Adipose tissue (tissue), 3 donors: ENCODE measurements around the gene INO80C. TPM values are rescaled to one million over a fixed set of nuclear protein-coding genes. Genes with fewer than 3 reads are reported as not detected.

ENCODE experiments used
- H3K27ac ChIP-seq: one replicate; pipeline ENCODE4 v1.5.1; 2013; ENCODE audit warnings: low read depth, low read length
- WGBS, 3 donors: extraction: QIAGEN DNeasy Blood & Tissue Kit; methylation state at CpG; one replicate each; pipeline ENCODE4 v1.1.7; 2013; 5-methylcytosine and 5-hydroxymethylcytosine counted together
- polyA plus RNA-seq, 3 donors: library from polyadenylated mRNA; stranded (reverse); fragments of 200-250 nt; gene quantifications; one replicate each; pipeline ENCODE4 v1.2.3, GENCODE V29; 2013
- donor health status: healthy with polysubstance abuse.
- donor health status: Bipolar disorder and iron deficiency.
- donor health status: healthy.

INO80C gene
- polyA plus RNA-seq, 3 donors: 9.3 to 25.1 (median 20.8) TPM

- WGBS, 3 donors: 86 to 96% (median 94%) methylated on average over 7 of the region's 7 CpGs
- H3K27ac ChIP-seq: no peak overlapping the region
These were observed 17.1 kb upstream of the INO80C start for GRCh38 chr18:35514752-35515459.

- 93 to 95% (median 95%) methylated on average over 2 of the region's 2 CpGs for WGBS, 3 donors
- H3K27ac ChIP-seq: no peak overlapping the region
These were observed 16.5 kb upstream of the INO80C start for GRCh38 chr18:35514283-35514682.

DNA sequence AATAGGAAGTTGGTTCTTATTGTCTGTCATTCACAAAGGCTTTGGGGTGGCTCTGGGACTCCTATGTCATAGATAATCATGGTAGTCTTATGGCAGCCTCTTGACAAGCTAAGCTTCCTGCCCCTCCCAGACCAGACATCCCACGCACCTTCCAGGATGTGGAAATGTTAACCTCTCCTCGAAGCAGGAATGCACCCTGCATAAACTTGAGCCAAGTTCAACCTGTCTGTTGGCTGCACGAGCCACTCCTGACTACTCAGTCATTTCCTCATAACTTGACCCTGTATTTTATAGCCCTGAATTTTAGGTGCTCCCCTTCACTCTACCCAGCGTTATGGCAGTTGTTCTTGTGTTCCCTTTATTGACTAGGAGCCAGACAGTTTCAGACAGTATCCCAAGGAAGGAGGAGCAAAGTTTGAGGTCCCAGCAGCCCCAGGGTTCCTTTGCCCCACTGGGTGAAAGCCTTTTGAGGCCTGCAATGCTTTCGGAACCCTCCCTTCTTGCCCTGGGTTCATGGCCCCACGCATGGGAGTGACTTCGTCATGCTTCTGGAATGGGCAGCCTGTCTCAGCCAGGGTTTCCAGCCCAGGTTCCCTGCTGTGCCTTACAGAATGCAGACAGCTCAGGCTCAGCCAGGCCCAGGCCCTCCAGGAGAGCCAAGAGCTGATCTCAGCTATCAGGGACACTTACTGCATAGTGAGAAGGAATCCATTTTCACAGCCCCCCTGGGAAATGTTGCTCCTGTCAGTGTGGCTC, 15.6 kb upstream of the INO80C start:
- H3K27ac ChIP-seq: no peak overlapping the region
- WGBS, 3 donors: 52 to 66% (median 62%) methylated on average over 7 of the region's 7 CpGs

DNA sequence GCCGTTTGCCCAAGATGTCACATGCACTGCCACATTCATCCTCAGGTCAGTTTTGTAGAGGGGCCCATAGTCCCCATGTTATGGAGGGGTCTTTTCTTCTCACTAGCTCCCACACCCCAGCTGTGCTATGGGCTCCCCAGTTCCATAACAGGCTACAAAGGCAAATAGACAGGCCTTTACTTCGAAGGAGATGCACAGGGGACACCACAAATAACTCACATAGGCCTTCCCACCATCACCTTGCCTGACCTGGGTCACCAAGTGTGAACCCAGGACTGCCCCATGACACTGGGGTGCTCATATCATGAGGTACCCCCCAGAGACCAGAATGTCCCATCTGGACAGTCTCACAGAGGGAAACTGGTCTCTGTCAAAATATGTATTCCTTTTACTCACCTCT, 15.0 kb upstream of the INO80C start:
- WGBS, 3 donors: 91 to 99% (median 95%) methylated on average over 2 of the region's 2 CpGs
- no peak overlapping the region for H3K27ac ChIP-seq

- 50 to 86% (median 59%) methylated on average over 1 of the region's 1 CpG for WGBS, 3 donors
These were observed 14.1 kb upstream of the INO80C start for GRCh38 chr18:35511833-35512232.

DNA sequence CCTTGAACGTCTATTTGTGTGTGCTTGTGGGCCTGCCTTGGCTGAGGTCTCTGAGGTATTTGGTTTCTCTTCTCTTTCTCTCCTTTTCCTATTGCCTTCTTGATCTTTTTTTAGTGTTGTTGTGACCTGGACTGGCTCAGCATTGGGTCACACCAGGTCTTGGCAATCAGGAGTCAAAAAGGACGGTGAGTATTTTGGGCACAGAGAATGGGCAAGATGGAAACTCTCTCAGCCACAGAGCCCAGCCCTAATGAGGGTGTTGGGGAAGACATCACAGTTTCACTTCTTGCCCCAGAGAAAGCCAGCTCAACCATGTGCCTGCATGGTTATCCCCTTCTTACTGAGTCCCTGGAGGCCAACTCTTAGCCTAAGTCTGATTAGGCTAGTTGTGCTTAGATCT, 13.7 kb upstream of the INO80C start:
- 75 to 90% (median 85%) methylated on average over 2 of the region's 2 CpGs for WGBS, 3 donors
- H3K27ac ChIP-seq: no peak overlapping the region

More at GRCh38 chr18:35511833-35512232, 14.1 kb upstream of the INO80C start:
- no peak overlapping the region for H3K27ac ChIP-seq

DNA sequence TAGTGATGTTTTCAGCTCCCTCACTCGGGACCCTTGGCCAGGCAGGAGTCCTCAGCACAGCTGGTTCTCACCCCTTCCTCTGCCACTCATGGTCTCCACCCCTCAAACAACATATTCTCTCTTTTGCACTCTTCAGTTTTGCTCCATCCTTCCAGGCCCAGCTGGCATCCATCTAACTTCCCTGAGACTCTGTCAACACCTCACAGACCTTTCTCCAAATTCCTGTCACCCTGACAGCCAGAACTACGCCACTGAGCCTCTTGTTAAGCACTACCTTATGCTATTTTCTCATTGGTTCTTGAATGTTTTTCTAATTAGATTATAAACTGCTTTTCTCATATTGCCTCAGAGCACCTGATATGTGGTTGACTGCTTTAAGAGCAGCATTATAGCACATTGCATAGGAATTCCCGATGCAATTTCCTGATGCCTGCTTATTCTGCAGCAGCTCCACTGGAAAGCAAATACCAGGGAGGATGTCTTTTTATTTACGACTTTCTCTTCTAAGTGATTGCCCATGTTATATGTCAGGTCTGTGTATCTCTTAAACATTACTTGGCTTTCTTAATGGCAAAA, 12.4 kb upstream of the INO80C start:
- WGBS, 3 donors: 64 to 71% (median 71%) methylated on average over 4 of the region's 4 CpGs
- H3K27ac ChIP-seq: no peak overlapping the region

- H3K27ac ChIP-seq: no peak overlapping the region
- 79 to 82% (median 80%) methylated on average over 6 of the region's 6 CpGs for WGBS, 3 donors
These were observed 11.1 kb upstream of the INO80C start for GRCh38 chr18:35508746-35509338.

GRCh38 chr18:35508030-35508429, 10.3 kb upstream of the INO80C start:
- no peak overlapping the region for H3K27ac ChIP-seq
- 67 to 93% (median 73%) methylated on average over 5 of the region's 5 CpGs for WGBS, 3 donors

- no peak overlapping the region for H3K27ac ChIP-seq
- 69 to 84% (median 77%) methylated on average over 3 of the region's 3 CpGs for WGBS, 3 donors
These were observed 9.9 kb upstream of the INO80C start for GRCh38 chr18:35507623-35508022.

DNA sequence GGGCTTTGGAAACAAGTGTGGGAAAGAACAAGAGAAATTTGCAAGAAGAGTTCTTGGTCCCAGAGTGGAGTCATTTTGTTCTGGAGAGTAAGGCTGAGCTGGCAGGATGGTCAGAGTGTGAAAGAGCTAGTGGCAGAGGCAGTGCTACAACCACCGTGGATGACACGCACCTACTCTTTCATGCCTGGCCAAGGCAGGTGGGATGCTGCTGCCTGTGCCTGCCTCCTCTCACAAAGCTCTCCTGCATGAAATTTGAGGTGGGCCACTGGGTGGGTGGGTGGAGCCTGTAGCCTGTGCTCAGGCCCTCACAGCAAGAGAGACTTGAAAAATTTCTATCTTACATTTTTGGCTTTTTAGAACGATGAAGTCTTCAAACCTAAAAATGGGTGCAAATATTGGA, 9.4 kb upstream of the INO80C start:
- WGBS, 3 donors: 75 to 90% (median 83%) methylated on average over 3 of the region's 3 CpGs
- no peak overlapping the region for H3K27ac ChIP-seq

- 24 to 69% (median 55%) methylated on average over 5 of the region's 5 CpGs for WGBS, 3 donors
- no peak overlapping the region for H3K27ac ChIP-seq
These were observed 8.4 kb upstream of the INO80C start for GRCh38 chr18:35506024-35506712.

GRCh38 chr18:35504996-35505395, 7.2 kb upstream of the INO80C start:
- 89 to 97% (median 96%) methylated on average over 4 of the region's 4 CpGs for WGBS, 3 donors

GRCh38 chr18:35502052-35502451, 4.3 kb upstream of the INO80C start:
- no peak overlapping the region for H3K27ac ChIP-seq
- WGBS, 3 donors: 44 to 78% (median 52%) methylated on average over 3 of the region's 3 CpGs

More at GRCh38 chr18:35504996-35505395, 7.2 kb upstream of the INO80C start:
- H3K27ac ChIP-seq: no peak overlapping the region

GRCh38 chr18:35501369-35501768, 3.6 kb upstream of the INO80C start:
- H3K27ac ChIP-seq: no peak overlapping the region
- 72 to 82% (median 80%) methylated on average over 7 of the region's 7 CpGs for WGBS, 3 donors

DNA sequence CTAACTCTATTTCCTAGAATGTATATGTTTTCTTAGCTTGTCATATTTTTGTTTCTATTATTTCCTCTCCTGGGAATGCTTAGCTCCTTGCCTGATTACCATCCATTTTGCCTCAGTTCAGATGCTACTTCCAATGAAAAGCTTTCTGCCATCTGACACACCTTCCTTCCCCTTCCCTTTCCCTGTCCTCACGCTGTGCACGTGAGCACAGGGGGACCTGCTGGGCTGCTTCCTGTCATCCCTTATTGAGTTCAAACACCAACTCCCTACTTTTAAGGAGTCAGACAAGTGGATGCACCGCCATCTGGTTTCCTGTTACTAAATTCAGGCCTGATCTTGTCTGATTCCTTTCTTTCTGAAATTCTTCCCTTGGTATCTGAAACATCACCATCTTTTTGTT, 2.4 kb upstream of the INO80C start:
- no peak overlapping the region for H3K27ac ChIP-seq
- 30 to 58% (median 34%) methylated on average over 3 of the region's 3 CpGs for WGBS, 3 donors

- H3K27ac ChIP-seq: peak overlapping the region; percentile 56
- 0 to 3% (median 2%) methylated on average over 5 of the region's 5 CpGs for WGBS, 3 donors
These were observed 762 bp downstream of the INO80C start for GRCh38 chr18:35497027-35497369.

DNA sequence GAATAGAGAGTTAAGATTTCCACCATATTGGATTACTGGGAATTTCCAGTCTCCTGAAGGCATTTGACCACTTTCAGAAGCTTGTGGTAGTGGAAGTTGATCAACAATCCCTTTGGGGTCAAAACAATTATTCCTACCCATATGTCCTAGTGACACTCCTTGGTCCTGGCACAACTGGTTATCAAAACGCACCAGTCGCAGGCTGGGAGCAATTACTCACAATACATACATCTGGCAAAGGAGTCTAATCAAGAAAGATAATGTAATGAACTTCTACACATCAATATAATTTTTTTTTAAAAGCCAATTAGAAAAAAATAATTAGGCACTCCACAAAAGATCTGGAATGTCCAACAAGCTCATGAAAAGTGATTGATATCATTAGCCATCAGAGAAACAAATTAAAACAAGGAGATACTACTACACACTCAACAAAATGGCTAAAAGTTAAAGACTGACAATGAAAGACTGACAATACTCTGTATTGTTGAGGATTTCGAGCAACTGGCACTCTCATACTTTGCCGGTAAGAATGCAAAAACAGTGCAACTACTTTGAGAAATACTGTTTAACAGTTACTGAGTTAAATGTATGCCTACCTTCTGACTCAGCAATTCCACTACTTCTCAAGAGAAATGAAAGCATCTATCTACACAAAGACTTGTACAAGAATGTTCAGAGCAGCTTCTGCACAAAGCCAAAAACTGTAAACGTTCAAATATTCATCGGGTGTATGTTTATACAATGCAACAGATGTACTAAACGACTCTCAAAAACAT, 2.0 kb downstream of the INO80C start:
- 75 to 88% (median 82%) methylated on average over 7 of the region's 7 CpGs for WGBS, 3 donors
- H3K27ac ChIP-seq: no peak overlapping the region
